IMR-90 (cell line): Measurements from ENCODE around the gene LENG9. TPM values are rescaled to one million over a fixed set of nuclear protein-coding genes. Genes with fewer than 3 reads are reported as not detected.

Experiments used
- ATAC-seq: fragments of 200-7000 bp; cut with Tn5 transposase; 2 replicates; pipeline ENCODE4 v1.9.1; 2020; ENCODE audit warnings: low read depth, mild to moderate bottlenecking, moderate library complexity
- BruUV-seq: library from RNA; stranded (reverse); fragments of 400-500 nt; replicated peaks from 2 replicates; lab custom pipeline; 2021; lab: Mats Ljungman, UMichigan
- CTCF ChIA-PET: fragments of 300-600 bp; formaldehyde crosslinking; extraction: SDS; loops from one replicate; lab custom pipeline; 2021; ENCODE audit warnings: antibody characterized with exemption; lab: Yijun Ruan, JAX
- POLR2A ChIA-PET: fragments of 300-600 bp; sonication (Branson Sonifier 250); formaldehyde crosslinking; loops from one replicate; lab custom pipeline; 2022; ENCODE audit warnings: antibody characterized with exemption; ENCODE audit not compliant: unreplicated experiment; lab: Charles Lee
- DNase-seq: peaks from one replicate; pipeline ENCODE4 v3.0.0; 2013
- H2AFZ ChIP-seq: replicated peaks from 2 replicates; pipeline ENCODE3; 2013; ENCODE audit warnings: low read length, mild to moderate bottlenecking; ENCODE audit not compliant: poor library complexity
- H2AK5ac ChIP-seq: 2 replicates; pipeline ENCODE4 v1.6.1; 2013; ENCODE audit warnings: low read depth, low read length, inconsistent platforms
- H2AK9ac ChIP-seq: replicated peaks from 2 replicates; pipeline ENCODE3; 2013; ENCODE audit warnings: mild to moderate bottlenecking, low read depth, low read length, moderate library complexity; ENCODE audit not compliant: poor library complexity
- H2BK120ac ChIP-seq: 2 replicates; pipeline ENCODE4 v1.6.1; 2013; ENCODE audit warnings: low read depth, low read length, inconsistent platforms
- H2BK15ac ChIP-seq: 3 replicates; pipeline ENCODE4 v1.6.1; 2013; ENCODE audit warnings: low read depth, low read length, inconsistent platforms
- H2BK20ac ChIP-seq: 2 replicates; pipeline ENCODE4 v1.6.1; 2013; ENCODE audit warnings: low read depth, mild to moderate bottlenecking, inconsistent platforms, low read length, moderate library complexity
- H2BK5ac ChIP-seq: 2 replicates; pipeline ENCODE4 v1.6.1; 2013; ENCODE audit warnings: mild to moderate bottlenecking, low read depth, low read length, inconsistent platforms; ENCODE audit not compliant: poor library complexity, severe bottlenecking
- H3K14ac ChIP-seq: replicated peaks from 2 replicates; pipeline ENCODE4 v1.6.1; 2013; ENCODE audit warnings: low read depth, low read length, inconsistent platforms
- H3K18ac ChIP-seq: 2 replicates; pipeline ENCODE4 v1.6.1; 2013; ENCODE audit warnings: low read depth, low read length, control low read depth
- H3K23ac ChIP-seq: 2 replicates; pipeline ENCODE4 v1.6.1; 2013; ENCODE audit warnings: low read depth, low read length, inconsistent platforms
- H3K27ac ChIP-seq: 2 replicates; pipeline ENCODE4 v1.5.1; 2013; ENCODE audit warnings: mild to moderate bottlenecking, control low read depth, low read length; ENCODE audit not compliant: insufficient read depth
- H3K27me3 ChIP-seq: 2 replicates; pipeline ENCODE4 v1.6.1; 2013; ENCODE audit warnings: low read length; ENCODE audit not compliant: control insufficient read depth, insufficient read depth
- H3K36me3 ChIP-seq: 2 replicates; pipeline ENCODE4 v1.6.1; 2013; ENCODE audit warnings: low read length, mixed read lengths; ENCODE audit not compliant: control insufficient read depth, insufficient read depth
- H3K4ac ChIP-seq: 2 replicates; pipeline ENCODE4 v1.6.1; 2013; ENCODE audit warnings: low read depth, low read length, inconsistent platforms
- H3K4me1 ChIP-seq: 2 replicates; pipeline ENCODE4 v1.6.1; 2013; ENCODE audit warnings: low read length, mixed read lengths; ENCODE audit not compliant: control insufficient read depth, insufficient read depth
- H3K4me2 ChIP-seq: 2 replicates; pipeline ENCODE4 v1.6.1; 2013; ENCODE audit warnings: low read depth, mild to moderate bottlenecking, control low read depth, low read length, moderate library complexity
- H3K4me3 ChIP-seq: 2 replicates; pipeline ENCODE4 v1.5.1; 2013; ENCODE audit warnings: low read depth, mild to moderate bottlenecking, control low read depth, low read length, moderate library complexity; ENCODE audit not compliant: insufficient read depth
- H3K56ac ChIP-seq: 2 replicates; pipeline ENCODE4 v1.6.1; 2013; ENCODE audit warnings: low read length, inconsistent platforms; ENCODE audit not compliant: insufficient read depth; ENCODE audit errors: extremely low read depth
- H3K79me1 ChIP-seq, 2 experiments: 2 replicates each; pipeline ENCODE4 v1.6.1; 2013; ENCODE audit warnings: low read length in 2 of 2, inconsistent platforms in 1 of 2, low read depth in 1 of 2
- H3K9ac ChIP-seq: 2 replicates; pipeline ENCODE4 v1.6.1; 2013; ENCODE audit warnings: low read depth, low read length, control low read depth
- H3K9me1 ChIP-seq: 2 replicates; pipeline ENCODE4 v1.6.1; 2013; ENCODE audit warnings: low read length, inconsistent platforms; ENCODE audit not compliant: insufficient read depth
- H3K9me3 ChIP-seq: 2 replicates; pipeline ENCODE4 v1.6.1; 2013; ENCODE audit warnings: low read length; ENCODE audit not compliant: control insufficient read depth, insufficient read depth
- H4K20me1 ChIP-seq: 2 replicates; pipeline ENCODE4 v1.6.1; 2013; ENCODE audit warnings: low read length, inconsistent platforms; ENCODE audit not compliant: insufficient read depth
- H4K5ac ChIP-seq: 2 replicates; pipeline ENCODE4 v1.6.1; 2013; ENCODE audit warnings: mild to moderate bottlenecking, low read depth, low read length, control low read depth
- H4K8ac ChIP-seq, 2 experiments: 2 replicates each; pipeline ENCODE4 v1.6.1; 2013; ENCODE audit warnings: low read depth in 2 of 2, low read length in 2 of 2, control low read depth in 1 of 2, inconsistent platforms in 1 of 2
- H4K91ac ChIP-seq: 2 replicates; pipeline ENCODE4 v1.6.1; 2013; ENCODE audit warnings: low read depth, low read length, inconsistent platforms; ENCODE audit not compliant: insufficient read depth
- RCOR1 ChIP-seq: IDR thresholded peaks from 2 replicates; pipeline ENCODE4 v1.6.1; 2012; ENCODE audit warnings: mild to moderate bottlenecking, low read length, improper control_type of control experiment; ENCODE audit not compliant: insufficient replicate concordance
- WGBS, 2 experiments: methylation state at CpG; one replicate each; pipeline versions ENCODE4 v1.1.5 to v1.1.7; 2013; ENCODE audit warnings: missing lambda C conversion rate in 2 of 2; ENCODE audit not compliant: insufficient read length in 1 of 2; ENCODE audit errors: extremely low coverage in 2 of 2; 5-methylcytosine and 5-hydroxymethylcytosine counted together
- dilution Hi-C: fragments of 300-500 bp; cut with HindIII; formaldehyde crosslinking; loops from one replicate; pipeline ENCODE4 v1.14.3; 2018; ENCODE audit warnings: low sequenced_read_pairs; ENCODE audit not compliant: unreplicated experiment
- in situ Hi-C: fragments of 300-500 bp; cut with MboI; formaldehyde crosslinking; loops from 3 replicates; pipeline ENCODE4 v1.14.3; 2019; ENCODE audit warnings: low sequenced_read_pairs, inconsistent platforms, mixed read lengths
- intact Hi-C: fragments of 100-400 bp; cut with micrococcal nuclease; formaldehyde crosslinking; loops from 2 replicates; pipeline ENCODE4 v1.10.0; 2022
- polyA plus RNA-seq, 3 experiments: library from polyadenylated mRNA; depleted of rRNA; stranded (reverse); fragments of >200 nt; gene quantifications; 2 replicates each; pipeline ENCODE4 v1.2.3, GENCODE V29; 2012; ENCODE audit warnings: low replicate concordance in 1 of 3
- total RNA-seq: library from RNA; depleted of rRNA; stranded (reverse); fragments of >200 nt; gene quantifications from 2 replicates; pipeline ENCODE4 v1.2.3, GENCODE V29; 2012

LENG9 gene
- total and polyA plus RNA-seq, 2 of the 4 experiments (the other 2 are of a cell fraction), result 0.94 to 1.1 TPM

GRCh38 chr19:54458648-54459281, 4.8 kb downstream of the LENG9 start:
- ChIA-PET POLR2A (no interaction called here), CTCF (no interaction called here)
- no TSS peak for BruUV-seq
- Histone ChIP-seq H3K9me3 (no peaks in the 10 kb centered on the region), H2AFZ (no peak overlapping the region), H3K4ac (no peak overlapping the region), H4K91ac (no peak overlapping the region), H3K23ac (no peak overlapping the region), H2BK120ac (no peak overlapping the region), H3K14ac (no peak overlapping the region), H2AK9ac (no peak overlapping the region), H2BK5ac (no peak overlapping the region), H2AK5ac (no peak overlapping the region), H3K9me1 (peaks cover 6% of the 10 kb centered on the region; the same call in 1 of the 2 replicates), H3K27ac (no peak overlapping the region), H3K4me1 (peaks cover 18% of the 10 kb centered on the region), H2BK20ac (no peak overlapping the region), H3K27me3 (no peaks in the 10 kb centered on the region), H3K56ac (no peak overlapping the region), H4K20me1 (peaks cover 65% of the 10 kb centered on the region), H4K8ac (no peak overlapping the region), H3K36me3 (peaks cover 81% of the 10 kb centered on the region), H4K5ac (no peak overlapping the region), H3K9ac (no peak overlapping the region), H3K4me3 (no peak overlapping the region), H3K79me1 (peaks cover 20 to 60% of the 10 kb centered on the region in 2 experiments), H3K18ac (no peak overlapping the region), H2BK15ac (no peak overlapping the region), H3K4me2 (no peak overlapping the region)
- intact Hi-C loops (no loop called here), dilution Hi-C loops (no loop called here), in situ Hi-C loops (loop anchor here (10.0 to 25.0 kb wide), 6 partner anchors 254 to 1679 kb away; partner anchors contain the start of genes NAT14, NDUFA3, OSCAR and PRPF31)
- 95% methylated on average over 8 of the region's 11 CpGs; no CpG with 5 or more reads in 1 of the 2 experiments for WGBS, 2 experiments
- DNase-seq (no peak), ATAC-seq (no peak)
- TF ChIP-seq RCOR1, result no peak
